ENCODE results near the gene HTT. TPM values are rescaled to one million over a fixed set of nuclear protein-coding genes. Genes with fewer than 3 reads are reported as not detected.

HTT gene
- total RNA-seq, 1 experiment from 2014 or later: 66.8 TPM

DNA sequence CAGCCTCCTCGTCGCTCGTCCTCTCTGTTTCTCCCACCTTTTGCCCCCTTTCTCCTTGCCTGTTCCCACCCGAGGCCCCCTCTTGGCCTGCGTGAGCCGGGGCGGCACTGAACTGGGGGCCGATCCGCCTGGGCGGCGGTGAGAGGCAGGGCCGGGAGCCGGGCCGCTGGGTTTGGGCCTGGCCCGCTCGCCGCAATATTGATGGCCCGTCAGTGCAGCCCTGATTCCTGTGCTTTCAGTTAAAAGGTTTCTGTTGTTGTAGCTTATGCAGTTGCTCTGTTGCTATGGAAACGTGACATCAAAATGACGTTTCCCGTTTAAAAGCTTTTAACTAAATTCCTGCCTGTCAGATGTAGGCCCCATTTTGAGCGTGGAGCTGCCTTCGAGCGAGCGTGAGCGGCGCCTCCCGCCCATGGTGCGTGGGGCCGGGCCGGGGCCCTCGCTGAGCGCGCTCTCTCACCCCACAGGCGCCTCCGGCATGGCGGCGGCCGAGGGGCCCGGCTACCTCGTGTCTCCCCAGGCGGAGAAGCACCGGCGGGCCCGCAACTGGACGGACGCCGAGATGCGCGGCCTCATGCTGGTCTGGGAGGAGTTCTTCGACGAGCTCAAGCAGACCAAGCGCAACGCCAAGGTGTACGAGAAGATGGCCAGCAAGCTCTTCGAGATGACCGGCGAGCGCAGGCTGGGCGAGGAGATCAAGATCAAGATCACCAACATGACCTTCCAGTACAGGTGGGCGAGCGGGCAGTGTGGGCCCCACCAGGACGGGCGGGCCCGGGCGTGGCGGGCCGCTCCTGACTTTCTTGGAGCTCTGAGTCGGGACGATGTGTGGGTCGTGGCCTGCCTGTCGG, 174.6 kb downstream of the HTT start, which contains the start of gene MSANTD1:
MSANTD1 (plus strand) TSS at position 349 of the 851 bp plus-strand sequence; CDS start at position 413, 64 bp downstream.
- DNase-seq (ENCODE audit: low spot score): peak; percentile 47
- POLR2A ChIA-PET (ENCODE audit: low non-redundant PET): no interaction called here

DNA sequence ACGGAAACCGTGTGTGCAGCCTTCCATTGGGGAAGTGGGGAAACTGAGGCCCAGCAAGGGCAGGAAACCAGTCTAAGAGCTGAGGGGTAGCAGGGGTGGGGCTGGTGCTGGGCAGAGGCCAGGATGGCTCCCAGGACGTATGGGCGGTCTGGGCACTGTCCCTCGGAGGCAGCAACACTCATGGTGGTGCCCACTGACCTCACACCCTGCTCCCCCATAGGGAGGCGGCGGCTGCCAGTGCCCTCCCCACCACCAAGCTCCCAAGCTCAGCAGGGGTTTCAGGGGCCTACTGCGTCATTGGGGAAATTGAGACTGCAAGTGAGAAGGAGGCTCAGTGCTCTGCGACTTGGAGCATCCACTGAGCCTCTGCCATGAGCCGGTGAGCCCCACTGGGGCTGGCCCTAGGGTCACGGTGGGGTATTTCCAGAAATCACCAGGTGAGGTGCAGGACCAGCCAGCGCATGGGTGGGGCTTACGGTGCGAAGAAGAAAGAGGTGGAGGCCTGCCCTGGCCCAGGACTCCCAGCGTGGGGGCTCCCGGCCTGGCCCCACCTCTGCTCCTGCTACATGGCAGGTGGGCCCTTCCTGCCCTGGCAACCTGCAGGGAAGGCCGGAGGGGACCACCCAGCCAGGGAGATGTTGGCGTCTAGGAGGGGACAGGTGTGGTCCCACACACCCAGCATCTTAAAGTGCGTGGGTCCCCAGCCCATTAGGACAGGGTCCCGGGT, 175.4 kb downstream of the HTT start:
- H3K4me1 ChIP-seq (ENCODE audit: insufficient read depth, low read length, poor library complexity, severe bottlenecking): peaks cover 6% of the 10 kb centered on the region
- CTCF ChIA-PET: no interaction called here
- BruUV-seq (replicated peaks): no TSS peak
- TF ChIP-seq EZH2 (IDR thresholded peaks at IDR 0.05; ENCODE audit: borderline replicate concordance, low read depth, low read length, poor library complexity, severe bottlenecking): no peak
- no peak for DNase-seq (ENCODE audit: low spot score)
- H3K9me3 ChIP-seq (ENCODE audit: low read depth, low read length, poor library complexity, severe bottlenecking): no peaks in the 10 kb centered on the region
- intact Hi-C loops (cut with micrococcal nuclease; ENCODE audit: unreplicated experiment): no loop called here
- H3K4me3 ChIP-seq (ENCODE audit: low read depth, low read length, poor library complexity, severe bottlenecking): no peak overlapping the region
- POLR2A ChIA-PET (ENCODE audit: low non-redundant PET): no interaction called here
- H3K36me3 ChIP-seq (ENCODE audit: insufficient read depth, low read length, poor library complexity, severe bottlenecking): no peaks in the 10 kb centered on the region
- no peaks in the 10 kb centered on the region for H3K27me3 ChIP-seq (replicated peaks; ENCODE audit: insufficient read depth, low read depth, low read length, poor library complexity)
- no peak overlapping the region for H3K27ac ChIP-seq (ENCODE audit: low read depth, low read length, poor library complexity, severe bottlenecking)

More for the DNA sequence above, 174.6 kb downstream of the HTT start, which contains the start of gene MSANTD1:
- no peaks in the 10 kb centered on the region for H3K36me3 ChIP-seq (ENCODE audit: insufficient read depth, low read length, poor library complexity, severe bottlenecking)
- H3K27me3 ChIP-seq (replicated peaks; ENCODE audit: insufficient read depth, low read depth, low read length, poor library complexity): no peaks in the 10 kb centered on the region
- H3K27ac ChIP-seq (ENCODE audit: low read depth, low read length, poor library complexity, severe bottlenecking): no peak within 1 kb of the TSS
- H3K4me1 ChIP-seq (ENCODE audit: insufficient read depth, low read length, poor library complexity, severe bottlenecking): peaks cover 6% of the 10 kb centered on the region
- CTCF ChIA-PET: no interaction called here
- no TSS peak for BruUV-seq (replicated peaks)
- no peaks in the 10 kb centered on the region for H3K9me3 ChIP-seq (ENCODE audit: low read depth, low read length, poor library complexity, severe bottlenecking)
- TF ChIP-seq CTCF (conservative IDR thresholded peaks at IDR 0.05; ENCODE audit: low read depth, low read length) (no peak), EZH2 (IDR thresholded peaks at IDR 0.05; ENCODE audit: borderline replicate concordance, low read depth, low read length, poor library complexity, severe bottlenecking) (no peak)
- no peak within 1 kb of the TSS for H3K4me3 ChIP-seq (ENCODE audit: low read depth, low read length, poor library complexity, severe bottlenecking)
- intact Hi-C loops (cut with micrococcal nuclease; ENCODE audit: unreplicated experiment): no loop called here

DNA sequence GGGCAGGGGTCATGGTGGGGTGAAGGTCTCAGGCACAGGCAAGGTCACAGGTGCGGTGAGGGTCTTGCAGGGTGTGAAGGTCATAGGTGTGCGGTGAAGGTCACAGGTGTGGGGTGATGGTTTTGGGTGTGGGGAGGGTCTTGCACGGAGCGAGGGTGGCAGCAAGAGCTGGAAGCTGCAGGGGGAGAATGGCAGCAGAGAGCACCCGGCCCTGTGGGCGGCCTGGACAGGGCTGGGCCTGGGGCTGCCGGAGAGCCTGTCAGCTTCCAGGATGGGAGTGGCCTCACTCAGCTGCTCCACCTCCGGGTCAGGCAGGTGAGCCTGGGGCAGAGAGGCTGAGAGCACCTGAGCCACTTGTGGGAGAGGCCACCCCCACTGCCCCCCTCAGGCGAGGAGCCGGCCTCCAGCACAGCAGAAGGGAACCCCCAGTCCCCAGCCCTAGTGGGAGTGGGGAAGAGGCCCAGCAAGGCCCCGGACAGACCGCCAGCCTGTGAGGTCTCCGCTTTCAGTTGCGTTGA, 176.0 kb downstream of the HTT start:
- no peaks in the 10 kb centered on the region for H3K9me3 ChIP-seq (ENCODE audit: low read depth, low read length, poor library complexity, severe bottlenecking)
- H3K4me1 ChIP-seq (ENCODE audit: insufficient read depth, low read length, poor library complexity, severe bottlenecking): peaks cover 6% of the 10 kb centered on the region
- ChIA-PET CTCF (no interaction called here), POLR2A (ENCODE audit: low non-redundant PET) (no interaction called here)
- H3K27ac ChIP-seq (ENCODE audit: low read depth, low read length, poor library complexity, severe bottlenecking): no peak overlapping the region
- no peaks in the 10 kb centered on the region for H3K27me3 ChIP-seq (replicated peaks; ENCODE audit: insufficient read depth, low read depth, low read length, poor library complexity)
- DNase-seq (ENCODE audit: low spot score): no peak
- TF ChIP-seq EZH2 (IDR thresholded peaks at IDR 0.05; ENCODE audit: borderline replicate concordance, low read depth, low read length, poor library complexity, severe bottlenecking): no peak
- TF ChIP-seq CTCF (conservative IDR thresholded peaks at IDR 0.05; ENCODE audit: low read depth, low read length): no peak
- BruUV-seq (replicated peaks): no TSS peak
- intact Hi-C loops (cut with micrococcal nuclease; ENCODE audit: unreplicated experiment): no loop called here
- no peak overlapping the region for H3K4me3 ChIP-seq (ENCODE audit: low read depth, low read length, poor library complexity, severe bottlenecking)
- no peaks in the 10 kb centered on the region for H3K36me3 ChIP-seq (ENCODE audit: insufficient read depth, low read length, poor library complexity, severe bottlenecking)
